Central memory CD4-positive, alpha-beta T cell (primary cell): Measurements from ENCODE around the gene CRB2.

Experiments
- DNase-seq: peaks from one replicate; pipeline ENCODE4 v3.0.0; 2022

The CRB2 gene

GRCh38 chr9:123365881-123366528, 10.0 kb downstream of the CRB2 start:
- no peak for DNase-seq

- DNase-seq: no peak
Measured at GRCh38 chr9:123368023-123368422, 12.0 kb downstream of the CRB2 start.

GRCh38 chr9:123368536-123369153, 12.6 kb downstream of the CRB2 start:
- no peak for DNase-seq

- DNase-seq: no peak
Measured at GRCh38 chr9:123369296-123369695, 13.3 kb downstream of the CRB2 start.

GRCh38 chr9:123370108-123370507, 14.1 kb downstream of the CRB2 start:
- DNase-seq: no peak

- no peak for DNase-seq
Measured at GRCh38 chr9:123370526-123371227, 14.7 kb downstream of the CRB2 start.

- no peak for DNase-seq
Measured at GRCh38 chr9:123371228-123371584, 15.2 kb downstream of the CRB2 start.

GRCh38 chr9:123371805-123372590, 16.0 kb downstream of the CRB2 start:
- no peak for DNase-seq

- DNase-seq: no peak
Measured at GRCh38 chr9:123372766-123373446, 16.9 kb downstream of the CRB2 start.

GRCh38 chr9:123373447-123373923, 17.5 kb downstream of the CRB2 start:
- no peak for DNase-seq

- DNase-seq: no peak
Measured at GRCh38 chr9:123373946-123374345, 17.9 kb downstream of the CRB2 start.

GRCh38 chr9:123375469-123376132, 19.6 kb downstream of the CRB2 start:
- DNase-seq: no peak

- DNase-seq: no peak
Measured at GRCh38 chr9:123376218-123377071, 20.4 kb downstream of the CRB2 start.

- no peak for DNase-seq
Measured at GRCh38 chr9:123377211-123377971, 21.4 kb downstream of the CRB2 start.

GRCh38 chr9:123378025-123378424, 22.0 kb downstream of the CRB2 start:
- no peak for DNase-seq

GRCh38 chr9:123378956-123379660, 23.1 kb downstream of the CRB2 start:
- DNase-seq: no peak

- no peak for DNase-seq
Measured at GRCh38 chr9:123380852-123381705, 25.1 kb downstream of the CRB2 start.

GRCh38 chr9:123382653-123383511, 26.9 kb downstream of the CRB2 start:
- DNase-seq: no peak
